HCT116 (cell line): ENCODE measurements around the gene HMCN2. TPM values are rescaled to one million over a fixed set of nuclear protein-coding genes. Genes with fewer than 3 reads are reported as not detected.
"Not testable (repeated sequence)": the region's sequence is repeated elsewhere in the genome, so short reads cannot be mapped to it uniquely, and the experiment has no call there.

Experiments used
- ATAC-seq: fragments of 200-7000 bp; cut with Tn5 transposase; 2 replicates; pipeline ENCODE4 v1.9.1; 2020; ENCODE audit warnings: mild to moderate bottlenecking, moderate library complexity
- BruUV-seq: library from RNA; stranded (reverse); fragments of 400-500 nt; replicated peaks from 2 replicates; lab custom pipeline; 2021; lab: Mats Ljungman, UMichigan
- CTCF ChIA-PET: fragments of 300-600 bp; sonication (Branson Sonifier 250); formaldehyde crosslinking; loops from one replicate; lab custom pipeline; 2021; ENCODE audit warnings: antibody characterized with exemption; lab: Charles Lee
- POLR2A ChIA-PET: fragments of 300-600, 350-600 bp; sonication (Branson Sonifier 250); formaldehyde crosslinking; loops from one replicate; lab custom pipeline; 2021; ENCODE audit warnings: antibody characterized with exemption; lab: Charles Lee
- RAD21 ChIA-PET, 2 experiments: fragments of 300-600 bp; sonication (Branson Sonifier 250); formaldehyde crosslinking; loops; one replicate each; lab custom pipeline; 2023; ENCODE audit warnings: low total read pairs in 2 of 2; ENCODE audit not compliant: uncharacterized antibody in 2 of 2, unreplicated experiment in 2 of 2, low non-redundant PET in 1 of 2; lab: Charles Lee
- DNase-seq: peaks from one replicate; pipeline ENCODE4 v3.0.0-alpha.2; 2010; ENCODE audit warnings: low read depth, low spot score
- H2AFZ ChIP-seq: fragments of 200-600 bp; shearing (Covaris generic), sonication (generic); 2 replicates; pipeline ENCODE4 v1.6.1; 2017; ENCODE audit warnings: low read depth, mixed run types, mixed read lengths, antibody characterized with exemption, low read length; ENCODE audit not compliant: poor library complexity, severe bottlenecking
- H3K27ac ChIP-seq: 2 replicates; pipeline ENCODE4 v1.5.1; 2012; ENCODE audit warnings: low read depth, low read length
- H3K27me3 ChIP-seq: fragments of 200-600 bp; sonication (generic); 2 replicates; pipeline ENCODE4 v1.6.1; 2016; ENCODE audit warnings: mixed run types, low read length, mixed read lengths; ENCODE audit not compliant: insufficient read depth
- H3K36me3 ChIP-seq, 2 experiments: fragments of 200-500 bp in 1 of 2; fragments of 200-600 bp in 1 of 2; sonication (Bioruptor generic) in 1 of 2; sonication (generic) in 1 of 2; 2 replicates each; pipeline versions ENCODE4 v1.5.1 to v1.6.1; 2014 to 2016; ENCODE audit warnings: low read length in 2 of 2, inconsistent platforms in 1 of 2, mixed read lengths in 1 of 2, mixed run types in 1 of 2; ENCODE audit not compliant: insufficient read depth in 2 of 2, control insufficient read depth in 1 of 2
- H3K4me1 ChIP-seq, 2 experiments: fragments of 200-600 bp in 1 of 2; sonication (generic) in 1 of 2; 2 replicates each; pipeline versions ENCODE4 v1.5.1 to v1.6.1; 2012 to 2017; ENCODE audit warnings: low read length in 2 of 2, inconsistent platforms in 1 of 2, mild to moderate bottlenecking in 1 of 2, mixed read lengths in 1 of 2, mixed run types in 1 of 2, moderate library complexity in 1 of 2; ENCODE audit not compliant: insufficient read depth in 2 of 2, control insufficient read depth in 1 of 2
- H3K4me2 ChIP-seq: fragments of 200-600 bp; sonication (generic); 2 replicates; pipeline ENCODE4 v1.6.1; 2017; ENCODE audit warnings: mixed run types, low read length, mixed read lengths
- H3K4me3 ChIP-seq, 2 experiments: fragments of 200-600 bp in 1 of 2; sonication (generic) in 1 of 2; replicated peaks in 1 of 2; 2 replicates each; pipeline ENCODE4 v1.5.1; 2011 to 2016; ENCODE audit warnings: low read length in 2 of 2, control low read depth in 1 of 2, low read depth in 1 of 2, mild to moderate bottlenecking in 1 of 2, mixed read lengths in 1 of 2, mixed run types in 1 of 2
- H3K79me2 ChIP-seq: fragments of 200-600 bp; sonication (generic); 2 replicates; pipeline ENCODE4 v1.6.1; 2017; ENCODE audit warnings: mild to moderate bottlenecking, mixed run types, low read length, moderate library complexity, mixed read lengths; ENCODE audit not compliant: insufficient read depth
- H3K9ac ChIP-seq: fragments of 200-600 bp; sonication (generic); 2 replicates; pipeline ENCODE4 v1.6.1; 2016; ENCODE audit warnings: low read length, mixed read lengths
- H3K9me2 ChIP-seq: fragments of 200-600 bp; sonication (generic), shearing (Covaris generic); 2 replicates; pipeline ENCODE4 v1.6.1; 2017; ENCODE audit warnings: mixed run types, mild to moderate bottlenecking, moderate library complexity; ENCODE audit not compliant: insufficient read depth
- H3K9me3 ChIP-seq, 2 experiments: fragments of 200-500 bp in 1 of 2; fragments of 200-600 bp in 1 of 2; sonication (Bioruptor generic) in 1 of 2; sonication (generic) in 1 of 2; 2 replicates each; pipeline ENCODE4 v1.6.1; 2014 to 2017; ENCODE audit warnings: low read length in 2 of 2, mixed read lengths in 2 of 2, inconsistent platforms in 1 of 2, low read depth in 1 of 2, mild to moderate bottlenecking in 1 of 2, mixed run types in 1 of 2, moderate library complexity in 1 of 2; ENCODE audit not compliant: control insufficient read depth in 1 of 2, insufficient read depth in 1 of 2
- H4K20me1 ChIP-seq: fragments of 200-600 bp; sonication (generic), shearing (Covaris generic); 2 replicates; pipeline ENCODE4 v1.6.1; 2017; ENCODE audit warnings: mixed run types, mild to moderate bottlenecking, moderate library complexity; ENCODE audit not compliant: insufficient read depth
- FOSL1 ChIP-seq: IDR thresholded peaks from 2 replicates; pipeline ENCODE4 v1.6.1; 2012; ENCODE audit warnings: low read depth
- JUND ChIP-seq: IDR thresholded peaks from 2 replicates; pipeline ENCODE4 v1.6.1; 2012
- POLR2A ChIP-seq: IDR thresholded peaks from 2 replicates; pipeline ENCODE4 v1.7.0; 2011; ENCODE audit warnings: borderline replicate concordance; ENCODE audit not compliant: insufficient read depth, insufficient read length; ENCODE audit errors: extremely low read depth
- RAD21 ChIP-seq: IDR thresholded peaks from 2 replicates; pipeline ENCODE4 v1.6.1; 2012; ENCODE audit warnings: low read depth, mild to moderate bottlenecking
- SRF ChIP-seq: IDR thresholded peaks from 2 replicates; pipeline ENCODE4 v1.6.1; 2012; ENCODE audit warnings: low read depth
- TCF7L2 ChIP-seq: IDR thresholded peaks from 2 replicates; pipeline ENCODE4 v1.7.0; 2011; ENCODE audit warnings: borderline replicate concordance, inconsistent platforms; ENCODE audit not compliant: insufficient read depth, insufficient read length; ENCODE audit errors: extremely low read depth
- YY1 ChIP-seq: IDR thresholded peaks from 2 replicates; pipeline ENCODE4 v1.6.1; 2011; ENCODE audit warnings: low read length, low read depth, moderate library complexity, mild to moderate bottlenecking; ENCODE audit not compliant: insufficient replicate concordance; ENCODE audit errors: extremely low read depth
- ZNF274 ChIP-seq: fragments of 200-500 bp; sonication (Bioruptor generic); IDR thresholded peaks from 2 replicates; pipeline ENCODE4 v1.6.1; 2014; ENCODE audit warnings: mild to moderate bottlenecking, low read depth, low read length, inconsistent platforms
- intact Hi-C: fragments of 100-400 bp; cut with micrococcal nuclease; formaldehyde crosslinking; loops from 2 replicates; pipeline ENCODE4 v1.10.0; 2022
- total RNA-seq: library from RNA; stranded (reverse); gene quantifications from one replicate; pipeline ENCODE4 v1.2.1, GENCODE V29; 2021; ENCODE audit not compliant: unreplicated experiment
- TF ChIP-seq, protein P1 (sequence below): IDR thresholded peaks from 2 replicates; pipeline ENCODE4 v1.6.1; 2012; ENCODE audit warnings: low read depth

The HMCN2 gene
- total RNA-seq, 1 experiment from 2014 or later, result 0.22 TPM

- H3K79me2 ChIP-seq, result no peaks in the 10 kb centered on the region
- ChIA-PET POLR2A (no interaction called here), CTCF (no interaction called here), RAD21 (no interaction called here)
- H3K27me3 ChIP-seq, result peaks cover 7% of the 10 kb centered on the region; the same call in 1 of the 2 replicates
- H3K27ac ChIP-seq, result no peak overlapping the region
- no peaks in the 10 kb centered on the region for H3K9me3 ChIP-seq
- H3K4me2 ChIP-seq, result no peak overlapping the region
- no peaks in the 10 kb centered on the region for H3K4me1 ChIP-seq
- no peaks in the 10 kb centered on the region for H4K20me1 ChIP-seq
- no TSS peak for BruUV-seq
- no peak overlapping the region for H2AFZ ChIP-seq
- ATAC-seq (no peak), DNase-seq (no peak)
- intact Hi-C loops, result loop anchor here (5.0 kb wide), 1 partner anchor 87 kb away; no protein-coding TSS in a partner anchor
- H3K36me3 ChIP-seq, result no peaks in the 10 kb centered on the region
- H3K9ac ChIP-seq, result no peak overlapping the region
- no peak overlapping the region for H3K4me3 ChIP-seq
- TF ChIP-seq SRF (no peak), FOSL1 (no peak), YY1 (no peak), POLR2A (no peak), ZNF274 (no peak), RAD21 (no peak), TCF7L2 (no peak)
- no peaks in the 10 kb centered on the region for H3K9me2 ChIP-seq
These were observed 9.9 kb upstream of the HMCN2 start for GRCh38 chr9:130255631-130256134.

DNA sequence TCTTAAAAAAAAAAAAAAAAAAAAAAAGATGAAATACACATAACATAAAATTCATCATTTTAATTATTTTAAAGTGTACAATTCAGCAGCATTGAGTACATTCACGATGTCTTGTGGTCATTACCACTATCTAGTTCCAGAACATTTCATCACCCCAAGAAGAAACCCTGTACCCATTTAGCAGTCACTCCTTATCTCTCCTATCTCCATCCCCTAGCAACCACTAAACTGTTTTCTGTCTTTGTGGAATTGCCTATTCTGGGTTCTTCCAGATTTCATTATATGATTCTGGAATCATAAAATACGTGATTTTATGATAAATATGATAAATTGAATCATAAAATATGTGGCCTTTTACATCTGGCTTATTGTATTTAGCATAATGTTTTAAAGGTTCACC, 8.9 kb upstream of the HMCN2 start:
- TF ChIP-seq ZNF274 (no peak), SRF (no peak), YY1 (no peak), JUND (no peak)
- TF ChIP-seq, protein P1, sequence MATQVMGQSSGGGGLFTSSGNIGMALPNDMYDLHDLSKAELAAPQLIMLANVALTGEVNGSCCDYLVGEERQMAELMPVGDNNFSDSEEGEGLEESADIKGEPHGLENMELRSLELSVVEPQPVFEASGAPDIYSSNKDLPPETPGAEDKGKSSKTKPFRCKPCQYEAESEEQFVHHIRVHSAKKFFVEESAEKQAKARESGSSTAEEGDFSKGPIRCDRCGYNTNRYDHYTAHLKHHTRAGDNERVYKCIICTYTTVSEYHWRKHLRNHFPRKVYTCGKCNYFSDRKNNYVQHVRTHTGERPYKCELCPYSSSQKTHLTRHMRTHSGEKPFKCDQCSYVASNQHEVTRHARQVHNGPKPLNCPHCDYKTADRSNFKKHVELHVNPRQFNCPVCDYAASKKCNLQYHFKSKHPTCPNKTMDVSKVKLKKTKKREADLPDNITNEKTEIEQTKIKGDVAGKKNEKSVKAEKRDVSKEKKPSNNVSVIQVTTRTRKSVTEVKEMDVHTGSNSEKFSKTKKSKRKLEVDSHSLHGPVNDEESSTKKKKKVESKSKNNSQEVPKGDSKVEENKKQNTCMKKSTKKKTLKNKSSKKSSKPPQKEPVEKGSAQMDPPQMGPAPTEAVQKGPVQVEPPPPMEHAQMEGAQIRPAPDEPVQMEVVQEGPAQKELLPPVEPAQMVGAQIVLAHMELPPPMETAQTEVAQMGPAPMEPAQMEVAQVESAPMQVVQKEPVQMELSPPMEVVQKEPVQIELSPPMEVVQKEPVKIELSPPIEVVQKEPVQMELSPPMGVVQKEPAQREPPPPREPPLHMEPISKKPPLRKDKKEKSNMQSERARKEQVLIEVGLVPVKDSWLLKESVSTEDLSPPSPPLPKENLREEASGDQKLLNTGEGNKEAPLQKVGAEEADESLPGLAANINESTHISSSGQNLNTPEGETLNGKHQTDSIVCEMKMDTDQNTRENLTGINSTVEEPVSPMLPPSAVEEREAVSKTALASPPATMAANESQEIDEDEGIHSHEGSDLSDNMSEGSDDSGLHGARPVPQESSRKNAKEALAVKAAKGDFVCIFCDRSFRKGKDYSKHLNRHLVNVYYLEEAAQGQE, result no peak
- H3K4me2 ChIP-seq, result no peak overlapping the region
- intact Hi-C loops, result loop anchor here (5.0 kb wide), 1 partner anchor 86 kb away; no protein-coding TSS in a partner anchor

GRCh38 chr9:130258137-130258536, 7.4 kb upstream of the HMCN2 start:
- H3K9ac ChIP-seq, H3K4me1 ChIP-seq, RAD21 ChIA-PET, BruUV-seq, H3K4me3 ChIP-seq, DNase-seq, H3K27ac ChIP-seq, H3K4me2 ChIP-seq, H2AFZ ChIP-seq, POLR2A ChIA-PET, H3K79me2 ChIP-seq, H3K36me3 ChIP-seq, H3K9me3 ChIP-seq, ATAC-seq, H3K9me2 ChIP-seq, H4K20me1 ChIP-seq, CTCF ChIA-PET: not testable (repeated sequence)
- intact Hi-C loops, result loop anchor here (5.0 kb wide), 1 partner anchor 84 kb away; no protein-coding TSS in a partner anchor
- peaks cover 13% of the 10 kb centered on the region; the same call in 1 of the 2 replicates for H3K27me3 ChIP-seq

More for the DNA sequence above, 8.9 kb upstream of the HMCN2 start:
- Histone ChIP-seq H3K9me2 (no peaks in the 10 kb centered on the region), H3K9me3 (no peaks in the 10 kb centered on the region), H3K4me1 (no peaks in the 10 kb centered on the region), H3K9ac (no peak overlapping the region), H3K4me3 (no peak overlapping the region), H2AFZ (no peak overlapping the region), H3K79me2 (no peaks in the 10 kb centered on the region), H4K20me1 (no peaks in the 10 kb centered on the region), H3K27ac (no peak overlapping the region), H3K27me3 (peaks cover 12% of the 10 kb centered on the region; the same call in 1 of the 2 replicates), H3K36me3 (no peaks in the 10 kb centered on the region)
- DNase-seq (no peak), ATAC-seq (no peak)
- ChIA-PET CTCF (no interaction called here), RAD21 (no interaction called here), POLR2A (no interaction called here)
- no TSS peak for BruUV-seq
